ENCODE measurements around the gene SLC24A4. TPM values are rescaled to one million over a fixed set of nuclear protein-coding genes. Genes with fewer than 3 reads are reported as not detected.

The SLC24A4 gene
- total RNA-seq, 1 experiment from 2014 or later: not detected

DNA sequence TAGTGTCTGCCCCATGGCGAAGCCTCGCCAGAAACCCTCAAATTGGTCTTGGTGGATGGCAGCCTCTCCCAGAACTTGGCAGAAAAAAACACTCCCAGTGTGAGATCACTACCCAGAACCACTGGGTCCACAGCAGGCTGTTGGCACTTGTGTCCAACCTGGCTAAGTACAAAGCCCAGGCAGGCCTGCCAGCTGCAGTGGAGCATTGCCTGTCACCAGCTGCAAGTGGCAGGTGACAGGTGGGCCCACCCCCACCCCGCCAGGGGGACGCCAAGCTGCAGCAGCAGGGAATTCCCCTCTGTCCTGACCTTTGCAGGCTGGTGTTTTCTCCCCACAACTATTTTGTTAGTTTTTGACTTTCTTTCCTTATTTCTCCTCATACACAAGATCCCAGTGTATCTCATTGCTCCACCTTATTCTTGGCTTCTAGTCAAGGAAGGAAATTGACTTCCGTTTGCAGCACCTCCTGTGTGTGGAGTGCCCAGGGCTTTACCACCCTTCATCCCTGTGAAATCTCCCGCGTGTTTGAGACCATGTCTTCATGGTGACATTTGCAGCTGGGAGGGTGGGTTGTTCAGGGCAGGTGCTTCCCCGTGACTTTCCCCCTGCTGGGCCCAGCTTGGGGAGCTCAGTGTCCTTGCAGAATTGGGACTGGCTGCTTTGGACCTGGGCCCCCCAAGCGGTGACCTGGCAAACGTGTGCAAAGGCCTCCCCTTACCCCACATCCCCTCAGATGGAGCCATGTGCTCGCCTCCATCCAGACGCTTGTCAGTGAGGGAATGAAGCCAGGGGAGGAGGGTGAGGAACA is 116.8 kb downstream of the SLC24A4 start:
- ChIA-PET POLR2A (no interaction called here), RAD21 (ENCODE audit: low non-redundant PET in 1 of 2, low total read pairs in 2 of 2, uncharacterized antibody in 2 of 2, unreplicated experiment in 2 of 2) (no interaction called here), CTCF (no interaction called here)
- no peaks in the 10 kb centered on the region for H3K9me2 ChIP-seq (ENCODE audit: insufficient read depth)
- no peaks in the 10 kb centered on the region for H3K27me3 ChIP-seq (ENCODE audit: insufficient read depth, low read length)
- no peaks in the 10 kb centered on the region for H4K20me1 ChIP-seq (ENCODE audit: insufficient read depth)
- no peak overlapping the region for H3K27ac ChIP-seq (ENCODE audit: low read depth, low read length)
- no peak for ATAC-seq
- no peaks in the 10 kb centered on the region for H3K36me3 ChIP-seq (ENCODE audit: control insufficient read depth in 1 of 2, insufficient read depth in 2 of 2, low read length in 2 of 2)
- intact Hi-C loops (cut with micrococcal nuclease): no loop called here
- no peak for DNase-seq (ENCODE audit: low read depth, low spot score)
- no peak overlapping the region for H3K4me2 ChIP-seq (ENCODE audit: low read length)
- H3K9ac ChIP-seq (ENCODE audit: low read length): no peak overlapping the region
- BruUV-seq (replicated peaks): no TSS peak
- no peaks in the 10 kb centered on the region for H3K4me1 ChIP-seq (ENCODE audit: control insufficient read depth in 1 of 2, insufficient read depth in 2 of 2, low read length in 2 of 2)
- H3K9me3 ChIP-seq (ENCODE audit: control insufficient read depth in 1 of 2, insufficient read depth in 1 of 2, low read depth in 1 of 2, low read length in 2 of 2): no peaks in the 10 kb centered on the region
- no peak overlapping the region for H3K4me3 ChIP-seq (replicated peaks in 1 of 2; ENCODE audit: low read depth in 1 of 2, low read length in 2 of 2)
- H3K79me2 ChIP-seq (ENCODE audit: insufficient read depth, low read length): no peaks in the 10 kb centered on the region
- no peak for TF ChIP-seq EZH2 (IDR thresholded peaks at IDR 0.05)
- no peak for TF ChIP-seq ZFX (IDR thresholded peaks at IDR 0.05)
- no peak for TF ChIP-seq FOSL1 (IDR thresholded peaks at IDR 0.05; ENCODE audit: low read depth)
- TF ChIP-seq RAD21 (IDR thresholded peaks at IDR 0.05; ENCODE audit: low read depth): no peak
- TF ChIP-seq, protein P1, sequence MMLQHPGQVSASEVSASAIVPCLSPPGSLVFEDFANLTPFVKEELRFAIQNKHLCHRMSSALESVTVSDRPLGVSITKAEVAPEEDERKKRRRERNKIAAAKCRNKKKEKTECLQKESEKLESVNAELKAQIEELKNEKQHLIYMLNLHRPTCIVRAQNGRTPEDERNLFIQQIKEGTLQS (IDR thresholded peaks at IDR 0.05): no peak
- TF ChIP-seq CBX3 (IDR thresholded peaks at IDR 0.05; ENCODE audit: low read depth): no peak
- TF ChIP-seq JUND (IDR thresholded peaks at IDR 0.05): no peak
- TF ChIP-seq EZH2phosphoT487 (IDR thresholded peaks at IDR 0.05; ENCODE audit: borderline replicate concordance): no peak
- TF ChIP-seq SIN3A (IDR thresholded peaks at IDR 0.05; ENCODE audit: low read depth): no peak
- no peak for TF ChIP-seq ZNF274 (IDR thresholded peaks at IDR 0.05; ENCODE audit: low read depth, low read length)
- TF ChIP-seq EGR1 (IDR thresholded peaks at IDR 0.05; ENCODE audit: low read depth): no peak
- TF ChIP-seq ZBTB33 (IDR thresholded peaks at IDR 0.05; ENCODE audit: extremely low read depth, insufficient replicate concordance, low read length): no peak
- no peak for TF ChIP-seq YY1 (IDR thresholded peaks at IDR 0.05; ENCODE audit: extremely low read depth, insufficient replicate concordance, low read depth, low read length)
- no peak for TF ChIP-seq REST (IDR thresholded peaks at IDR 0.05; ENCODE audit: low read depth)
- TF ChIP-seq SP1 (IDR thresholded peaks at IDR 0.05; ENCODE audit: low read depth): no peak
- no peak for TF ChIP-seq POLR2A (IDR thresholded peaks at IDR 0.05; ENCODE audit: borderline replicate concordance, extremely low read depth, insufficient read depth, insufficient read length)
- TF ChIP-seq SRF (IDR thresholded peaks at IDR 0.05; ENCODE audit: low read depth): no peak
- TF ChIP-seq CEBPB (IDR thresholded peaks at IDR 0.05; ENCODE audit: low read depth): no peak
- TF ChIP-seq ELF1 (IDR thresholded peaks at IDR 0.05; ENCODE audit: borderline replicate concordance, low read depth): no peak
- TF ChIP-seq MAX (IDR thresholded peaks at IDR 0.05): no peak
- H2AFZ ChIP-seq (ENCODE audit: low read depth, low read length, poor library complexity, severe bottlenecking): no peak overlapping the region
